Caco-2 (cell line): ENCODE measurements around the gene PTK6. TPM values are rescaled to one million over a fixed set of nuclear protein-coding genes. Genes with fewer than 3 reads are reported as not detected.

Experiments
- BruUV-seq: library from RNA; stranded (reverse); fragments of 400-500 nt; replicated peaks from 2 replicates; lab custom pipeline; 2021; lab: Mats Ljungman, UMichigan
- CTCF ChIA-PET: fragments of 300-600 bp; sonication (Branson Sonifier 250); formaldehyde crosslinking; loops from one replicate; lab custom pipeline; 2022; ENCODE audit warnings: antibody characterized with exemption; lab: Charles Lee
- POLR2A ChIA-PET: fragments of 300-600 bp; sonication (Branson Sonifier 250); formaldehyde crosslinking; loops from one replicate; lab custom pipeline; 2022; ENCODE audit warnings: antibody characterized with exemption; lab: Charles Lee
- DNase-seq, 2 experiments: peaks; one replicate each; pipeline versions ENCODE4 v3.0.0 to v3.0.0-alpha.2; 2020 to 2022
- H3K27me3 ChIP-seq: replicated peaks from 2 replicates; pipeline ENCODE4 v1.6.0; 2011; ENCODE audit warnings: low read length; ENCODE audit not compliant: control insufficient read depth, insufficient read depth
- H3K36me3 ChIP-seq: 2 replicates; pipeline ENCODE4 v1.5.1; 2011; ENCODE audit warnings: low read length; ENCODE audit not compliant: control insufficient read depth, insufficient read depth
- H3K4me1 ChIP-seq: fragments of 250-450 bp; sonication (Bioruptor Pico); 2 replicates; pipeline ENCODE4 v1.5.1; 2020; ENCODE audit warnings: mild to moderate bottlenecking
- H3K4me3 ChIP-seq: 2 replicates; pipeline ENCODE4 v1.5.1; 2011; ENCODE audit warnings: low read depth, mild to moderate bottlenecking, control low read depth, low read length
- H3K9me3 ChIP-seq: fragments of 250-450 bp; sonication (Bioruptor Pico); 2 replicates; pipeline ENCODE4 v1.5.1; 2020; ENCODE audit warnings: mild to moderate bottlenecking, moderate library complexity
- H3K27ac Mint-ChIP-seq: one replicate; pipeline ENCODE4 v1.8.0; 2022; ENCODE audit warnings: mixed read lengths; ENCODE audit not compliant: unreplicated experiment
- H3K27me3 Mint-ChIP-seq: one replicate; pipeline ENCODE4 v1.8.0; 2022; ENCODE audit warnings: mixed read lengths; ENCODE audit not compliant: insufficient read depth, unreplicated experiment
- H3K36me3 Mint-ChIP-seq: one replicate; pipeline ENCODE4 v1.8.0; 2022; ENCODE audit warnings: mild to moderate bottlenecking, mixed read lengths; ENCODE audit not compliant: insufficient read depth, unreplicated experiment
- H3K4me1 Mint-ChIP-seq: one replicate; pipeline ENCODE4 v1.8.0; 2022; ENCODE audit warnings: low read depth, mixed read lengths; ENCODE audit not compliant: unreplicated experiment
- H3K4me3 Mint-ChIP-seq: one replicate; pipeline ENCODE4 v1.8.0; 2022; ENCODE audit warnings: mild to moderate bottlenecking, moderate library complexity, mixed read lengths; ENCODE audit not compliant: unreplicated experiment
- H3K9me3 Mint-ChIP-seq: one replicate; pipeline ENCODE4 v1.8.0; 2022; ENCODE audit warnings: mixed read lengths; ENCODE audit not compliant: unreplicated experiment
- CTCF ChIP-seq, 2 experiments: fragments of 200-600 bp in 1 of 2; IDR thresholded peaks; 1 replicate in 1 of 2; 2 replicates in 1 of 2; pipeline versions ENCODE4 v1.5.1 to v1.8.0; 2011 to 2022; ENCODE audit warnings: antibody characterized with exemption in 1 of 2, control low read depth in 1 of 2, inconsistent platforms in 1 of 2, low read depth in 1 of 2, low read length in 1 of 2, mild to moderate bottlenecking in 1 of 2, moderate library complexity in 1 of 2; ENCODE audit not compliant: insufficient read depth in 1 of 2, severe bottlenecking in 1 of 2, unreplicated experiment in 1 of 2
- intact Hi-C: fragments of 100-400 bp; cut with micrococcal nuclease; formaldehyde crosslinking; loops from one replicate; pipeline ENCODE4 v1.10.0; 2022; ENCODE audit not compliant: unreplicated experiment
- total RNA-seq: library from RNA; stranded (reverse); gene quantifications from 2 replicates; pipeline ENCODE4 v1.2.3, GENCODE V29; 2022

PTK6 gene
- total RNA-seq, 1 experiment from 2014 or later, result 0.64 TPM

- intact Hi-C loops, result no loop called here
- no peak overlapping the region for H3K27ac Mint-ChIP-seq
- POLR2A ChIA-PET, result no interaction called here
- Histone ChIP-seq H3K36me3 (no peaks in the 10 kb centered on the region), H3K4me1 (no peaks in the 10 kb centered on the region), H3K9me3 (no peaks in the 10 kb centered on the region), H3K4me3 (no peak overlapping the region), H3K27me3 (no peaks in the 10 kb centered on the region)
- no peaks in the 10 kb centered on the region for H3K27me3 Mint-ChIP-seq
- no peak overlapping the region for H3K4me3 Mint-ChIP-seq
- CTCF ChIA-PET, result no interaction called here
- no TSS peak for BruUV-seq
- no peak for TF ChIP-seq CTCF (IDR thresholded peaks at IDR 0.05; ENCODE audit: insufficient read depth in 1 of 2, low read depth in 1 of 2, low read length in 1 of 2, severe bottlenecking in 1 of 2, unreplicated experiment in 1 of 2)
- no peak for DNase-seq
- H3K9me3 Mint-ChIP-seq, result peaks cover 20% of the 10 kb centered on the region
- H3K36me3 Mint-ChIP-seq, result no peaks in the 10 kb centered on the region
- H3K4me1 Mint-ChIP-seq, result no peaks in the 10 kb centered on the region
Observed at GRCh38 chr20:63491078-63491477, 46.1 kb downstream of the PTK6 start.

- ChIA-PET POLR2A (no interaction called here), CTCF (no interaction called here)
- DNase-seq, result no peak
- no TSS peak for BruUV-seq
- Mint-ChIP-seq H3K36me3 (no peaks in the 10 kb centered on the region), H3K4me1 (no peaks in the 10 kb centered on the region), H3K4me3 (no peak overlapping the region), H3K9me3 (peaks cover 20% of the 10 kb centered on the region), H3K27me3 (no peaks in the 10 kb centered on the region), H3K27ac (no peak overlapping the region)
- Histone ChIP-seq H3K4me1 (no peaks in the 10 kb centered on the region), H3K4me3 (no peak overlapping the region), H3K36me3 (no peaks in the 10 kb centered on the region), H3K27me3 (no peaks in the 10 kb centered on the region), H3K9me3 (no peaks in the 10 kb centered on the region)
- intact Hi-C loops, result no loop called here
- TF ChIP-seq CTCF (IDR thresholded peaks at IDR 0.05; ENCODE audit: insufficient read depth in 1 of 2, low read depth in 1 of 2, low read length in 1 of 2, severe bottlenecking in 1 of 2, unreplicated experiment in 1 of 2), result no peak
Observed at GRCh38 chr20:63490416-63490815, 46.8 kb downstream of the PTK6 start.

GRCh38 chr20:63488315-63489251 lies 48.6 kb downstream of the PTK6 start:
- BruUV-seq, result no TSS peak
- Mint-ChIP-seq H3K4me3 (no peak overlapping the region), H3K27me3 (peaks cover 4% of the 10 kb centered on the region), H3K36me3 (no peaks in the 10 kb centered on the region), H3K9me3 (peaks cover 20% of the 10 kb centered on the region), H3K27ac (no peak overlapping the region), H3K4me1 (no peaks in the 10 kb centered on the region)
- H3K27me3 ChIP-seq, result no peaks in the 10 kb centered on the region
- no peak overlapping the region for H3K4me3 ChIP-seq
- no peak for TF ChIP-seq CTCF (IDR thresholded peaks at IDR 0.05; ENCODE audit: insufficient read depth in 1 of 2, low read depth in 1 of 2, low read length in 1 of 2, severe bottlenecking in 1 of 2, unreplicated experiment in 1 of 2)
- H3K9me3 ChIP-seq, result no peaks in the 10 kb centered on the region
- CTCF ChIA-PET, result no interaction called here
- no peaks in the 10 kb centered on the region for H3K4me1 ChIP-seq
- POLR2A ChIA-PET, result no interaction called here
- no peak for DNase-seq
- intact Hi-C loops, result loop anchor here (10.0 kb wide), 1 partner anchor 184 kb away; no protein-coding TSS in a partner anchor
- H3K36me3 ChIP-seq, result no peaks in the 10 kb centered on the region
